GM12878 (cell line): ENCODE measurements around the gene DPH1. TPM values are rescaled to one million over a fixed set of nuclear protein-coding genes. Genes with fewer than 3 reads are reported as not detected.

Experiments
- ATAC-seq: fragments of 200-7000 bp; cut with Tn5 transposase; 3 replicates; pipeline ENCODE4 v1.9.1; 2020; ENCODE audit warnings: mild to moderate bottlenecking, moderate library complexity
- BruUV-seq: library from RNA; stranded (reverse); fragments of 400-500 nt; replicated peaks from 2 replicates; lab custom pipeline; 2021; lab: Mats Ljungman, UMichigan
- CTCF ChIA-PET: fragments of 300-600 bp; sonication (Branson Sonifier 250); formaldehyde crosslinking; extraction: SDS; loops from one replicate; lab custom pipeline; 2021; ENCODE audit warnings: inconsistent platforms; lab: Yijun Ruan, JAX
- POLR2A ChIA-PET: fragments of 350-600 bp; formaldehyde crosslinking; extraction: SDS; loops from one replicate; lab custom pipeline; 2021; ENCODE audit warnings: inconsistent platforms; lab: Charles Lee
- RAD21 ChIA-PET: fragments of 300-600 bp; sonication (Branson Sonifier 250); formaldehyde crosslinking; loops from one replicate; lab custom pipeline; 2023; ENCODE audit warnings: antibody characterized with exemption; ENCODE audit not compliant: unreplicated experiment; lab: Charles Lee
- SMC1A ChIA-PET: fragments of 300-600 bp; sonication (Branson Sonifier 250); formaldehyde crosslinking; loops from one replicate; lab custom pipeline; 2023; ENCODE audit not compliant: unreplicated experiment, uncharacterized antibody; lab: Charles Lee
- DNase-seq: peaks from one replicate; pipeline ENCODE4 v3.0.0-alpha.2; 2011; ENCODE audit warnings: low read depth, low spot score
- FAIRE-seq: peaks from 3 replicates; lab custom pipeline; 2011; peaks lifted over from hg19 to GRCh38; lab: Jason Lieb, UNC
- H2AFZ ChIP-seq: 2 replicates; pipeline ENCODE4 v1.6.0; 2011; ENCODE audit warnings: low read depth, low read length, control low read depth; ENCODE audit not compliant: control insufficient read depth
- H3K27ac ChIP-seq: 2 replicates; pipeline ENCODE4 v1.5.1; 2011; ENCODE audit warnings: control low read depth; ENCODE audit not compliant: control insufficient read depth, insufficient read depth
- H3K27me3 ChIP-seq, 2 experiments: replicated peaks in 1 of 2; 2 replicates each; pipeline versions ENCODE4 v1.6.0 to v1.6.1; 2011; ENCODE audit warnings: low read length in 1 of 2; ENCODE audit not compliant: control insufficient read depth in 2 of 2, insufficient read depth in 2 of 2
- H3K36me3 ChIP-seq, 2 experiments: 2 replicates each; pipeline ENCODE4 v1.5.1; 2011; ENCODE audit warnings: low read length in 1 of 2; ENCODE audit not compliant: control insufficient read depth in 2 of 2, insufficient read depth in 2 of 2
- H3K4me1 ChIP-seq: 2 replicates; pipeline ENCODE4 v1.6.1; 2011; ENCODE audit warnings: mild to moderate bottlenecking, low read length, moderate library complexity, mixed read lengths; ENCODE audit not compliant: control insufficient read depth, insufficient read depth
- H3K4me2 ChIP-seq: 2 replicates; pipeline ENCODE4 v1.6.0; 2011; ENCODE audit warnings: control low read depth; ENCODE audit not compliant: control insufficient read depth, insufficient read depth
- H3K4me3 ChIP-seq: fragments of 200-600 bp; sonication (generic); 2 replicates; pipeline ENCODE4 v1.5.1; 2016
- H3K79me2 ChIP-seq: 2 replicates; pipeline ENCODE4 v1.6.0; 2011; ENCODE audit warnings: low read length; ENCODE audit not compliant: control insufficient read depth, insufficient read depth
- H3K9ac ChIP-seq: 2 replicates; pipeline ENCODE4 v1.8.0; 2011; ENCODE audit warnings: low read length, control low read depth, mixed read lengths; ENCODE audit not compliant: control insufficient read depth, insufficient read depth
- H3K9me3 ChIP-seq: replicated peaks from 3 replicates; pipeline ENCODE4 v1.5.1; 2011; ENCODE audit warnings: mild to moderate bottlenecking, low read length; ENCODE audit not compliant: control insufficient read depth, insufficient read depth
- H4K20me1 ChIP-seq: 2 replicates; pipeline ENCODE4 v1.6.0; 2011; ENCODE audit not compliant: control insufficient read depth, insufficient read depth
- FOS ChIP-seq: IDR thresholded peaks from 3 replicates; pipeline ENCODE4 v1.6.1; 2011; ENCODE audit warnings: borderline replicate concordance; ENCODE audit not compliant: insufficient read length; ENCODE audit errors: extremely low read depth
- KDM1A ChIP-seq: fragments of 200-600 bp; sonication (generic); IDR thresholded peaks from 2 replicates; pipeline ENCODE4 v1.6.1; 2016; ENCODE audit warnings: borderline replicate concordance
- MTA3 ChIP-seq: IDR thresholded peaks from 2 replicates; pipeline ENCODE4 v1.6.1; 2012; ENCODE audit warnings: low read length, inconsistent platforms, borderline replicate concordance
- POLR2A ChIP-seq: IDR thresholded peaks from 2 replicates; pipeline ENCODE4 v1.6.1; 2011; ENCODE audit warnings: low read depth, mild to moderate bottlenecking, low read length
- RBBP5 ChIP-seq: fragments of 200-600 bp; sonication (generic); conservative IDR thresholded peaks from 2 replicates; pipeline ENCODE4 v1.6.1; 2016
- SIX5 ChIP-seq: IDR thresholded peaks from 2 replicates; pipeline ENCODE4 v1.6.1; 2011; ENCODE audit warnings: mild to moderate bottlenecking, low read depth, low read length, moderate library complexity; ENCODE audit not compliant: severe bottlenecking
- TARDBP ChIP-seq: IDR thresholded peaks from 2 replicates; pipeline ENCODE4 v1.6.1; 2016; ENCODE audit warnings: borderline replicate concordance
- ZNF207 ChIP-seq: fragments of 450-650 bp; IDR thresholded peaks from 2 replicates; pipeline ENCODE4 v1.6.1; 2014; ENCODE audit warnings: antibody characterized with exemption, mild to moderate bottlenecking, borderline replicate concordance
- WGBS: methylation state at CpG from one replicate; pipeline ENCODE4 v1.1.6; 2016; ENCODE audit warnings: low lambda C conversion rate; ENCODE audit not compliant: insufficient replicate concordance, insufficient coverage; ENCODE audit errors: missing lambda C conversion rate; 5-methylcytosine and 5-hydroxymethylcytosine counted together
- in situ Hi-C: fragments of 300-500 bp; cut with MboI; formaldehyde crosslinking; loops from 9 replicates; pipeline ENCODE4 v1.14.3; 2018; ENCODE audit warnings: mixed read lengths
- intact Hi-C: fragments of 100-400 bp; cut with micrococcal nuclease; formaldehyde crosslinking; loops from one replicate; pipeline ENCODE4 v1.14.2; 2022; ENCODE audit not compliant: unreplicated experiment
- polyA plus RNA-seq, 11 experiments: library from polyadenylated mRNA; depleted of rRNA in 4 of 11; unstranded in 6 of 11; stranded (reverse) in 5 of 11; fragments of >200 nt; fragmentation: Nextera tagmentation in 4 of 11; fragmentation: Illumina TruSeq in 1 of 11; extraction: Ambion mirVana in 4 of 11; extraction: Trizol in 1 of 11; gene quantifications; 1 replicate in 1 of 11; 2 replicates in 10 of 11; pipeline versions ENCODE4 v1.2.1 to v1.2.3, GENCODE V29; 2011 to 2016; ENCODE audit warnings: inconsistent platforms in 2 of 11, missing spikeins in 2 of 11, low read depth in 1 of 11
- total RNA-seq, 4 experiments: library from RNA; depleted of rRNA in 3 of 4; stranded (reverse); fragments of >200 nt in 3 of 4; fragmentation: Illumina TruSeq in 1 of 4; extraction: Trizol in 1 of 4; gene quantifications; 2 replicates each; pipeline versions ENCODE4 v1.2.1 to v1.2.3, GENCODE V29; 2013 to 2021

DPH1 gene
- total and polyA plus RNA-seq, 10 of the 15 experiments (the other 5 are each of a cell fraction or from before 2014, with no cell fraction given), result 0.29 to 33.6 (median 20.2) TPM

DNA sequence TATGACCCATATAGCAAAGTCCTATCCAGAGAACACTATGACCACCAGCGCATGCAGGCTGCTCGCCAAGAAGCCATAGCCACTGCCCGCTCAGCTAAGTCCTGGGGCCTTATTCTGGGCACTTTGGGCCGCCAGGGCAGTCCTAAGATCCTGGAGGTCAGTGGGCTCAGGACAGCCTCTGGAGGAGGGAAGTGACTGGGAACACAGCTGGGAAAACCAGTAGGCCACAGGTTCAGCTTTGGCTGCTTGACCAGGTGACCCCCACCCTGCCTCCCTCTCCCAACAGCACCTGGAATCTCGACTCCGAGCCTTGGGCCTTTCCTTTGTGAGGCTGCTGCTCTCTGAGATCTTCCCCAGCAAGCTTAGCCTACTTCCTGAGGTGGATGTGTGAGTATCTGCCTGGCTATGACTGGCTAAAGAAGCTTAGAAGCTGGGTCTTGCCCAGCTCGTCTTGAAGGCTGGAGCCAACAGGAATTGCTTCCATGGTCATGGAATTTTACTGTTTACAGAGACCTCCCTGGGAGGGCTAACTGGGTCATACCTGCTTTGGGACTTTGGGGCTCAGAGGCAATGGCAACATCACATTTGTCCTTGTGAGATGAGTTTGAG, 10.4 kb downstream of the DPH1 start:
- ChIA-PET CTCF (interaction anchor here (0.9 to 1.6 kb wide), 5 partner anchors 9 to 323 kb away, joined by 3 to 5 read pairs (median 3); no protein-coding TSS in a partner anchor), POLR2A (no interaction called here), RAD21 (interaction anchor here (1.3 kb wide), 2 partner anchors 9 to 204 kb away, joined by 3 read pairs; no protein-coding TSS in a partner anchor), SMC1A (interaction anchor here (1.2 kb wide), 1 partner anchor 136 kb away, joined by 4 read pairs; no protein-coding TSS in a partner anchor)
- Histone ChIP-seq H3K4me3 (no peak overlapping the region), H4K20me1 (no peaks in the 10 kb centered on the region), H3K4me1 (peaks cover 16% of the 10 kb centered on the region), H3K27me3 (no peaks in the 10 kb centered on the region), H3K9me3 (no peaks in the 10 kb centered on the region), H3K79me2 (peaks cover 13% of the 10 kb centered on the region), H3K27ac (no peak overlapping the region), H3K4me2 (no peak overlapping the region), H3K9ac (no peak overlapping the region), H2AFZ (no peak overlapping the region), H3K36me3 (peaks cover 5 to 9% of the 10 kb centered on the region in 2 experiments)
- in situ Hi-C loops (no loop called here), intact Hi-C loops (loop anchor here (5.0 kb wide), 1 partner anchor 318 kb away; the partner anchor contains the start of gene WDR81)
- DNase-seq, result no peak
- WGBS, result 58% methylated on average over 7 of the region's 7 CpGs
- ATAC-seq, result no peak
- no TSS peak for BruUV-seq
- no peak for FAIRE-seq
- TF ChIP-seq POLR2A (0 out of 2 replicates have a peak, but pooled peaks have one; percentile 14), RBBP5 (no peak), TARDBP (no peak), KDM1A (no peak), SIX5 (no peak), ZNF207 (no peak), MTA3 (peak; percentile 26; the same call in 1 of the 2 replicates), FOS (no peak)
